ENCODE measurements around the gene NVL.
"Not testable (repeated sequence)": the region's sequence is repeated elsewhere in the genome, so short reads cannot be mapped to it uniquely, and the experiment has no call there.

The NVL gene

DNA sequence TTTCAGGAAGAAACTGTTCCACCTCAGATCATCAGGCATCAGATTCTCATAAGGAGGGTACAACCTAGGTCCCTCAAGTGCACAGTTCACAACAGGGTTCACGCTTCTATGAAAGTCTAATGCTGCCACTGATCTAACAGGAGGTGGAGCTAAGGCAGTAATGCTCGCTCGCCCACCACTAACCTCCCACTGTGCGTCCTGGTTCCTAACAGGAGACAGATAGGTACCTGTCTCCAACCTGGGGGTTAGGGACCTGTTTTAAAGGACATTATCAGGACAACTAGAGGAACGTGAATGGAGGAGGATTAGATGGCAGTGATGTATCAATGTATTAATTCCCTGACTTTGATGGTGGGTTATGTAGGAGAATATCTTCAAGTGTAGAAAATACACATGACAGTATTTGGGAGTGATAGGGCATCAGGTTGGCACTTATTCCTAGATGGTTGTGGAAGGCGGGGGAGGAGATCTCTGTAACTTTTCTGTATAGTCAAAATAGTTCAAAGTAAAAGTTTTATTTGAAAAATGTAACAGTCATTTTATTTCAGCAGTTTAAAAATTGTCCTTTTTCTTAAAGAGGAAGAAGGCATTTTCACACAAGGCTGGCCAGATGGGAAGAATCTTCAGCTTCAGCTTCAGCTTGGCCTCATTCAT is 103.0 kb downstream of the NVL start:
- no peak for DNase-seq

DNA sequence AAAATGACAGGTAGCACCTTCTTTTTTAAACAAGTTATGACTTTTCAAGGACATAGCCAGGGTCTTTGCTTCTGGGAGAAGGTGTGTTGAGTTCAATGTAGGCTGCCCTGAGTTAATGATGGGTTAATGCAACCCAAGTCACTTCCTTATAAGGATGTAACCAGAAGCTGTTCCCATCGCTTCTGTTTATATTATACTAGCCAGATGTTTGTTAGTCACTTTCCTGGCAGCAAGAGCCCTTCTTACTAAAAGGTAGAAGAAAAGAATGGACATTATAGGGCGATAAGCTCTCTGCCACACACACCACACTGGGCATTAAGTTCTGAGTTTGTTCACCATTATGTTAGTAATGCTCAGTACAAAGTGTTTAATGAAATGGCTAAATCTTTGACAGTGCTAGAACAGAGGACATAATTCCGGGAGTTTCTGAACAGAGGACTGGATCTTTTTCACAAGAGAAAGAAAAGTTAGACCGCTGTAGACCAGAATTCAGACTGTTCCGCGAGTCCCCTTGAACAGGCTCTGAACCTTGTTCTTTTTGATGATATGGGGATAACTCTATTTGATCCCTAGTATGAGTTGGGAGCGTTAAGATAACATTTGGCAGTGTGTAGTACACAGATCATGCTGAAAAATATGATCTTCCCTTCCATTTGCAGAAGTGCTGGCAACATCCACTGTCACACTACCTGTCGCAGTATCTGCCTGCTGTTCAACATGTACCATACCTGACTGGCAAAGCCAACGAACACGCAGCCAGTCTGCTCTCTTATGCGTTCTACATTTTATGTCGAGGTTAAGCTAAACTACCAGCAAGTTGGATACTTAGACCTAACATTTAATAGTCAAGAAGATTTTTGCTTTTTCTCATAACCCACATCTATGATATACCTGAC is 105.9 kb downstream of the NVL start:
- no peak for DNase-seq

DNA sequence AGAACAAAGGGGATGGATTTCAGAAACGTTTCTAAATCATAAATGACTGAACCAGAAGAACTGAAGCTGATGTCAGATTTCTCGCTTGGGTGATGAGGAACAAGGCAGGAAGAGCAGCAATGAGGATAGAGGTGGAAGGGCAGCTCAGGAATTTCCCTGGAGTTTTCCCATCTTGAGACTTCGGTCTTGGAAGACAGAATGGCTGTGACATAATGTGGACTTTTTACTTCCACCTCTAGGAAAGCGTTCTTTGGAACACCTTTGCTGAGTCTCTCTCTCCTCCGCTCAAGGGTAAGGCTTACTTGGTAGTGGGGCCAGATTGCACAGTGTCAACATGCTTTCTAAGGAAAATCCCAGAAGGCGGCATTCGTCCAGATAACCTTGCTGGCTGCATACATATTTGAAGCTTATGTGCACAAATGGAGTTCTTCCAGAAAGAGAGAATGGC is 110.3 kb downstream of the NVL start:
- DNase-seq: no peak

DNA sequence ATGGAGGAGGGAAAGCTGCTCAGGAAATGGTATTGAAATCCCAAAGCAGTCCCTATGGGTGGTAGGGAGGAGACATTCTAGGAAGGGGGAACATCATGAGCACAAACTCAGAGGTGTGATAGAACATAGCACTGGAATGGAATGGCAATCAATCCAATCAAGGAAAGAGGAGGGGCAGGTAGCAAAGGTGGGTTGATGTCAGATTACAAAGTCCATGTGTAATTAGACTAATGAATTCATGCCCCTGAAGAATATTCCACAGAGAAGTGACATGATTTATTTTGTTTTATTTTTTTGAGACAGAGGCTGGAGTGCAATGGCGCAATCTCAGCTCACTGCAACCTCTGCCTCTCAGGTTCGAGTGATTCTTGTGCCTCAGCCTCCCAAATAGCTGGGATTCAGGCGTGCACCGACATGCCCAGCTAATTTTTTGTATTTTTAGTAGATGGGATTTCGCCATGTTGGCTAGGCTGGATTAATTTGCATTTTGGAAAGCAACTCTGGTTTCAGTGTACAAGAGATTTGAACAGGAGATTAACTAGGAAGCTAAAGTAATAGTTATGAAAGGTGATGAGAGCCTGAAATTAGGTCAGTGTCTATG is 110.9 kb downstream of the NVL start:
- DNase-seq: no peak

DNA sequence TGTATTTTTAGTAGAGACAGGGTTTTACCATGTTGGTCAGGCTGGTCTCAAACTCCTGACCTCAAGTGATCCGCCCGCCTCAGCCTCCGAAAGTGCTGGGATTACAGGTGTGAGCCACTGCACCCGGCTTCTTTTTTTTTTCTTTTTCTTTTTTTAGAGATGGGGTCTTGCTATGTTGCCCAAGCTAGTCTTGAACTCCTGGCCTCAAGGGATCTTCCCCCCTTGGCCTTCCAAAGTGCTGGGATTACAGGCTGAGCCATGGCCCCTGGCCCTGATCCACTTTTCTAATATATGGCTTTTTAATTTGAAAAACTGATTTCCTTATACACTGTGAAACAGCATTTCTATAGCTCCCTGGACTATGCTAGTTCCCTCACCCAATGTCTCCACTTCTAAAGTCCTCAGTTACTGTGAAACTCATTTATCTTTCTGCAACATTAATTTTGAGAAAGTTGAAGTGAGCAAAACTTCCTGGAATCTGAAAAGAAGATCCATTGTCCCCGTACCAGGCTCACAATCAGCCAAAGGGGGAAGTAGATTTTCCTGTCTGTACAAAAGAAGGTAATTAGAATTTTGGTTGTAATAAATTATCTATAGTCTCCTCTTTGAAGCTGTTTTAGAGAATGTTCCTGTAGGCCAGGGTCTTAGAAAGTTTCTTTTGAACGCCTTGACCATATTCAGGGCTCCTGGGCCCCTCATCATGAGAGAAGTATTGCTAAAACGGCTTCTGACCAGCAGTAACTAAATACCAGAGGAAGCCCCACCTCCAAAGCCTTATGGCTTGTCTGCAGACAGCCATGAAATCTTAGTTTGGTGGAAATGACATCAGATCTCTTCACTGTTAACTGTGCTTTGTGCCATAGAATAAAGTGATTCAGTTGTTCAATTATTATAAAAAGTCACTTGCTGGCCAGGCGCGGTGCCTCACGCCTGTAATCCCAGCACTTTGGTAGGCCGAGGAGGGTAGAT is 112.0 kb downstream of the NVL start:
- DNase-seq: no peak

DNA sequence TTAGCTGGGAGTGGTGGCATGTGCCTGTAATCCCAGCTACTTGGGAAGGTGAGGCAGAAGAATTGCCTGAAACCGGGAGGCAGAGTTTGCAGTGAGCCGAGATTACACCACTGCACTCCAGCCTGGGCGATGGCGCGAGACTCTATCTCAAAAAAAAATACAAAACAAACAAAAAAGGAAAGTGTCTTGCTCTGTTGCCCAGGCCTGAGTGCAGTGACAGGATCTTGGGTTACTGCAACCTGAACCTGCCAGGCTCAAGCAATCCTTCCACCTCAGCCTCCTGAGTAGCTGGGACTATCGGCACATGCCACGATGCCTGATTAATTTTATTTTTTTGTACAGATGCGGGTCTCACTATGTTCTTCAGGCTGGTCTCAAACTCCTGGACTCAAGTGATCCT is 113.6 kb downstream of the NVL start:
- no peak for DNase-seq

DNA sequence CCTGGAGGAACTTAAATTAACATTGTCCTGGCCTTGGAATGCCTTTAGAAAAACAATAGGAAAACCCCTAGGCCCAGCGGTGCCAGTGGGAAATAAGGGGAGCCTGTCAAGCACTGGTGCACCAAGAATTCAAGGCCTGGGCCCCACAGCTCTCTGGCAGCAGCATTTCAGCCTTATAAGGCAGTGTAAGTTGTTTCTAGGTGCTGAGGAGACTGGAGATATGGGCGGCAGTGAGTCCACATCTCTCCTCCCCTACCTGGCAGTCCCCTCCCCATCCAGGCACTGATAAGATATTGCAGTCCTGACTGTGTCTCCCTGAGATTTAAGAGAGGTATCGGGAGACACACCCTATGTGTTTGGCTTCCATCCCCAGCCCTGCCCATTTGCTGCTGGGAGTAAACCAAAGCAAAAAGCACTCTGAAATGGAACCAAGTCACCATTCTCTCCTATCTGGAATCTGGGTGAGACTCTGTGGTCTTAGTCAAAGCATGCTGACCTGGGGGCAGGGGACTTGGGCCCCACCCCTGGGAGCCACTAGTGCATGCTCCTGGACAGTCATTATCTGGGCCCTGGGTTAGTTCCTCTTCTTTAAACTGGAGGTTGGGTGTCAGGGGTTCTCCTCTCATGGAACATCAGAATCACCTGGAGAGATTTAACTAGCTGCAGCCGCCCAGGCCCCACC is 116.4 kb downstream of the NVL start:
- DNase-seq: no peak

DNA sequence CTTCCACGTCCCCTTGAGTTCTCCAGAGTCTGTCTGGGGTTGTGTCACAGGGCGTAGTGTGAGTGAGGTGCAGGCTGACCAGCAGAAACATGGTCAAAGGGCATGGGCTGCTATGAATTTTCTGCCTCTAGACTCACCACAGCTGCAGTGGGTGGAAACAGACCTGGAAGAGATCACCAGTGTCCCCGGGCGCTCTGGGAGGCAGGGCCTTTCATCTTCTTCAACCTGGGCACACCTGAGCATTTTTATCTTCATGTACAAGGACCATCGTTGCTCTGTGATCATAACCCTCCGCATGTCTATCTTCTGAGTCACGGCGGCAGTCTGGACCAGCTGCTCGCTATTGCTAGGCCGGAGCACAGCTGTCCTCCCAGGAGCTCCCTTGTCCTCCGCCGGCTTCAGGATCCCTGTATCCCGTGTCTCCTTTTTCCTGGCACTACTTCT is 117.3 kb downstream of the NVL start:
- DNase-seq: no peak

DNA sequence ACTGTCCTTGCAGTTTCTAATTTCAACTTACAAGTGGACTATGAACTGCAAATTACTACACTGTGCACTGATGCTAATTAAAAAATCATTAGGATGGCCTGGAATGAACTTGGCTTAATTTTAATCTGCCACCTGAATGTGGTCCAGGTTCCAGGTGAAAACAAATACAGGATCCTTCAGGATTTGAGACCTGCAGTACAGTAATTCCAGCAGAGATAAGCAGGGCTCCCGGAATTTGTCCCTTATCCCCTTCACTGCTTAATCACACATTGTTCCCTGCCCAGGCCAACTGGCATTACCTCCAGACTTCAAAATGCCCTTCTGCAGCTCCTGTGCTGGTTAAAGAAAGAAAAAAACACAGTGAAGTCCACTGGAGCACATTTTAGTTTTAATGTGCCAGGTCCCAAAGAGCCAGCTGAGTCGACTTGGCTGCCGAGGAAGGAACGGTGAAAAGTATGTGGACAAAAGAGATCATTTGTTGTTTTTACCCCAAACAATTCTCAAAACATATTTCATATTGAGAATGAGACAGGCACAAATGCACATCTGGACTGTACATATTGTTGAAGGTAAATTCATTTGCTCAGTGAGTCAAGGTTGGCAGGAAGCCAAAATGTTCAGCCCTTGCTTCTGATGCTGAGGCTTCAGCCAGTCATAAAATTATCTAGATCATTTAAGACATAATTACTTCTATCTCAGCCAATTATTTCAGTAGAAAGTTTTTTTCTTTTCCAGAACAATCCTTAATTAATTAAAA is 118.6 kb downstream of the NVL start:
- DNase-seq: no peak

DNA sequence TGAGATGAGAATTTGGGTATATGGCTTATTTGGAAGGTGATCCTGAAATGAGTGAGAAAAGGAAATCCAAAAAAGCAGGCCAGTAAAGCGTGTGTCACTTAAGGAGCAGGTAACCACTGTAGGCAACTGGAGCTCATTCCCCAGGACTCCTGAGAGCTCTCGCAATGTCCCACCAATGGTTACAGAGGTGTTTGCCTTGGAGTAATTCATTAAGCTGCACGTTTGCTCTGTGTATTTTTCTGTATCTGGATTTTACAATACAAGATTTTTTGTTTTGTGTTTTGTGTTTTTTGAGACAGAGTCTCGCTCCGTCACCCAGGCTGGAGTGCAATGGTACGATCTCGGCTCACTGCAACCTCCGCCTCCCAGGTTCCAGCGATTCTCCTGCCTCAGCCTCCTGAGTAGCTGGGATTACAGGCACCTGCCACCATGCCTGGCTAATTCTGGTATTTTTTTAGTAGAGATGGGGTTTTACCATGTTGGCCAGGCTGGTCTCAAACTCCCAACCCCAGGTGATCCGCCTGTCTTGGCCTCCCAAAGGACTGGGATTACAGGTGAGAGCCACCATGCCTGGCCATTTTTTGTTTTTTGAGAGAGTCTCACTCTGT is 123.9 kb downstream of the NVL start:
- DNase-seq: not testable (repeated sequence)

DNA sequence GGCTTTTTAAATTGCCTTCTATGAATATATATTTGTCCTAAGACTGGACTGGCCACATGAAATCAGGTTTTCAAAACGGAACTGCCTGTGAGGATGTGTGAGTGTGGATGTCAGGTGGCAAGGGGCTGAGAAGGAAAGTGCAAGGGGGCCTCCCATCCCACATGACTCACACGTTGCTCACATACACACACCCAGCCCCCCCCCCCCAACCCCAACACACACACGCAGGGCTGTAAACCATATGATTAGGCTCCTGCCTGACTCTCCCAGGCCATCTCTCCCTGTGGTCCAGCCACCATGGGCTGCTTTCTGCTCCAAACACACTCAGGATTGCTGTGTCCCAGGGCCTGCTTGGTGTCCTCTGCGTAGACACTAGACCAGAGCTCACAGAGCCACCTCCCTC is 124.5 kb downstream of the NVL start:
- DNase-seq: peak; percentile 11

DNA sequence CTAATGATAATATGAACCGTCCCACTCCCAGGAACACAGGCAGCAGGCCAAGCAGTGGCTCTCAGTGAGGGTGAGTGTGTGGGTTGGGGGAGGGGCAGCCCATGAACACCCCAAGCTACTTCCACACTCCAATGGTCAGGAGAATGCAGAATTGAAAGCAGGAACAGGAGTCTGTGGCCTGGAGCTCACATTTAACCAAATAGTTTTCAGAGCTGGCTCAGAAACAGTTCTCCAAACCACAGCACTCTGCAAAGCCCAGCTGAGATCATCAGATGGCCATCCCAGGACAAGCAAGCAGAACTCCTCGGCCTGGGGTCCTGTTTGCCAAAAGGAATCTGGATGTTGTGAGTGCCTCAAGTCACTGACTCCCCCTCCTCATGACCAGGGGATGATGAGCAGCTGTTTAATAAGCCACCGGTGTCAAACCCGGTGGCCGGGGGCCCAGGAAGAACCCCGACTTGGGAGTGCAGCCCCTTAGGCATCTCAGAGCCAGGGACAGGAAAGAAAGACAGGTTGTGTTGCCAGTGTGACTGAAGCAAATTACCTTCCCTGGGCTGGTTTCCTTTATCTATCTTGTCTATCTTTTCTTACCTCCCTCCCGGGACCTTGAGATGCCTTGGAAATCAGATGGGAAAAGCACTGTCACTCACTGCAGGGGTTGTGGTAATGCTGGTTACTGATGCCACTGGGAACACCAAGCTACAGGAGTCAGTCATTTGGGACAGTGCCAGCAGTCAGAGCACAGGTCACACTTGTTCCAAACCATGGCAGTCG is 126.5 kb downstream of the NVL start:
- no peak for DNase-seq

DNA sequence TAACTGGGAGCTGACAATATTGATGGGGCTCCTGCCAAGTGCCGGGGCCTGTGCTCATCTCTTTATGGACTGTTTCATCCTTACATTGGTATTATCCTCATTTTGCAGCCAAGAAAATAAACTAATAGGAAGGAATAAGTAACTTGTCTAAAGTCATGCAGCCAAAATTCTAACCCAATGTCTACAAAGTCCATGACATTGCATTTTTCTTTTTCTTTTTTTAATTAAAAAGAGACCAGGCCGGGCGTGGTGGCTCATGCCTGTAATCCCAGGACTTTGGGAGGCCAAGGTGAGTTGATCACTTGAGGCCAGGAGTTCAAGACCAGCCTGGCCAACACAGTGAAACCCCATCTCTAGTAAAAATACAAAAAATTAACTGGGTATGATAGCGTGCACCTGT is 128.1 kb downstream of the NVL start:
- DNase-seq: no peak

DNA sequence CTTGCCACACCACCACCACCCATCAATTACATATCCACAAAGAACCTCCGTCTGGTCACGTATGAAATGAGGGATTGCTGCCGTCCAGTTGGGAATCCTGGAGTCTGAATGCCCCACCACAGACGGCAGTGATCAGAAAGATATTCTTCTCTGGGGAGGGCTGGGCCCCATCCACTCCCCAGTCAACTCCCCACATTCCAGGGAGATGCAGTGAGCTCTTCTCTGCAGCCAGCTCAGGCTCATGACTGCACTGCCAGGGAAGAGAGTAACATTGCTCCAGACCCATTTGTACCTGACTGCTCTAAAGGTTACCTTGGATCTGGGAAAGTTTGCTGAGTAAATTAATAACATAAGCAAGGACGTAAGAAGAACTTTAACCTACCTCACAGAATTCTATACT is 128.6 kb downstream of the NVL start:
- DNase-seq: no peak

DNA sequence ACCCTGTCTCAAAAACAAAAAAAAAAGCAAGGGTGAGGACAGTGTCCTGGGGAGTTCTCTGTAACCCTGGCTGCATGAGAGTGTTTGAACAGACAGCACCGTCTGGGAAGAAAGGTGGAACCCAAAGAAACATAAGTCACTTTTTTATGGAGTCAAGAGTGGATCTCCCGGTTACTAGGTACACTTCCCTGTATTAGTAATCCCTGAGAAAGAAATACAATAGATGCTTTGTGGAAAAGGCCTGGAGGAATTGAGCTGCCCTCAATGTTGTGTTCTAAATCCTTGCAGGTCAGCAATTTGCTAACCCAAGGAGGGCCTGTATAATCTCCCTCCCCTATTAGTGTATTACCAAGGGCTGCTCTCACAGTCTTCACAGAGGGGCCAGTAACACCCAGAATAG is 130.3 kb downstream of the NVL start:
- no peak for DNase-seq

DNA sequence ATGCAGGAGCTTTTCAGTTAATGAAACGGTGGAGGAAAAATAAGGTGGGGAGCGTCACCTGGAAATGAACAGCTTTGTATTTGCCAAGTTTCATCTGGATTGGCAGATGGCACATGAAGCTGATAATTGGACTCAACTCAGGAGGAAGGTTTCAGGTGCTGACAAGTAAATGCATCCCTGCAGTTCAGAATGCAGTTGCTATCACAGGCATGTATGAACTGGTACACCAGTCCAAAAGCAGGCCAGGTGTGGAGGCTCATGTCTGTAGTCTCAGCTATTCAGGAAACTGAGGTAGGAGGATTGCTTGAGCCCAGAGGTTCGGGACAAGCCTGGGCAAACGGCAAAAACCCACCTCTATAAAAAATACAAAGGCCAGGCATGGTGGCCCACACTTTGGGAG is 131.4 kb downstream of the NVL start:
- no peak for DNase-seq

DNA sequence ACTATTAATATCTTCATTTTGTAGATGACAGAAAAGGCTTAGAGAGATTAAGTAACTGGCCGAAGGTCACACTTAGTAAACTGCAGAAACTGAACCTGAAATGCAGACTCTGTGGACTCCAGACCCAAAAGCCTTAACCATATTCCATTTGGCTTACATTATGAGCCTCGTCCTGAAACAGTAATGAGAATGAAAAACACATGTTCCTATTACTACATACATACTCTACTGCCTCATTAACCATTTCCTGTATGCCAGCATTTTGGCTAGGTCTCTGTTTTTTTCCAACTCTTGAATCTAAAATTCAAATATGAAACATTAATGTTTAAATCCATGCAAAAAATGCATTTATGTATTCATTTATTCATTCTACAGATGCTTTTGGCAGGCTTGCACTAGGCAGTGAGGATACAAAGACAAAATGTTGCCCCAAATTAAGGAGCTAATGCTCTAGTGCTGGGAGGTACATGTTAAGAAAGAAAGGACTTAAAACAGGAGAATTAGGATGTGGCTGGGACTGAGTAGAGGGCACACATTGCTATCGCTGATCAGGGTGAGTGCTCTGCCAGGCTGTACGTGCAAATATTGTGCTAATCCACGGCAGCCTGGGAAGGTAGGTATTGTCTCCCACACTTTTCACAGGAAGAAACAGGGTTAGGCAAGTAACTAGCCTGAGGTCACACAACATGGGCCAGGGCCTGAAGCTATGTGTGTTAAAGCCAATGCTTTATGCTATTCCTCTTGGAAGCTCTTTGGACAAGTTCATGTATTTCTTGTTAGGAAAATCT is 133.0 kb downstream of the NVL start:
- DNase-seq: no peak

DNA sequence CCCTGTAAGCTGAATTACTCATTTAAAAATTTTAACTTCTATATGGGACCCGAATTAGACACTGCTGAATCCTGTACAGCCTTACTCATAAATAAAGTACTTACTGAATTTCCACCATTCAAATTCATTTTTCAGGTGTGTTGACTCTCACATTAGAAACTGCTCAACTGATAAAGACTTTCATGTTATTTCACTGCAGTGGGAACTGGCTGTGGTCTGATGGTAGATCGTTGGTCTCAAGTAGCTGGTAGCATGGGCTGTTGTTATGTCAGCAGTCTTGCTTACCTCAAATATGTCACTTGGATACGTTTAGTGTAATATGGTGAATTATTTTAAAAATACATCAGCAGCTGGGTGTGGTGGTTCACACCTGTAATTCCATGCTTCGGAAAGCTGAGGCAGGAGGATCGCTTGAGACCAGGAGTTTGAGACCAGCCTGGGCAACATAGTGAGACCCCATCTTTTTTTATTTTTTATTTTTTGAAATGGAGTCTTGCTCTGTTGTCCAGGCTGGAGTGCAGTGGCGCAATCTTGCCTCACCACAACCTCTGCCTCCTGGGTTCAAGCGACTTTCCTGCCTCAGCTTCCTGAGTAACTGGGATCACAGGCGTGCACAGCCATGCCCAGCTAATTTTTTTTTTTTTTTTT is 136.5 kb downstream of the NVL start:
- DNase-seq: no peak
